Right lobe of liver (tissue), 4 donors: Measurements from ENCODE around the gene SCAMP3.

Source experiments
- POLR2A ChIP-seq: fragments of 450-650 bp; IDR thresholded peaks from one replicate; pipeline ENCODE4 v1.6.1; 2017; ENCODE audit warnings: antibody characterized with exemption, mild to moderate bottlenecking
- TF ChIP-seq, protein P1 (sequence below), 4 donors: fragments of 200-600 bp in 3 of 4; fragments of 450-650 bp in 1 of 4; IDR thresholded peaks; one replicate each; pipeline versions ENCODE4 v1.5.1 to v1.8.0; 2016 to 2022; ENCODE audit warnings: antibody characterized with exemption in 4 of 4, mild to moderate bottlenecking in 2 of 4
- donor health status: DM: no; HTN: no; CAD: no.
- donor health status: DM: no; HTN: no; CAD: no.
- donor health status: DM: no; HTN: yes; CAD: no.

DNA sequence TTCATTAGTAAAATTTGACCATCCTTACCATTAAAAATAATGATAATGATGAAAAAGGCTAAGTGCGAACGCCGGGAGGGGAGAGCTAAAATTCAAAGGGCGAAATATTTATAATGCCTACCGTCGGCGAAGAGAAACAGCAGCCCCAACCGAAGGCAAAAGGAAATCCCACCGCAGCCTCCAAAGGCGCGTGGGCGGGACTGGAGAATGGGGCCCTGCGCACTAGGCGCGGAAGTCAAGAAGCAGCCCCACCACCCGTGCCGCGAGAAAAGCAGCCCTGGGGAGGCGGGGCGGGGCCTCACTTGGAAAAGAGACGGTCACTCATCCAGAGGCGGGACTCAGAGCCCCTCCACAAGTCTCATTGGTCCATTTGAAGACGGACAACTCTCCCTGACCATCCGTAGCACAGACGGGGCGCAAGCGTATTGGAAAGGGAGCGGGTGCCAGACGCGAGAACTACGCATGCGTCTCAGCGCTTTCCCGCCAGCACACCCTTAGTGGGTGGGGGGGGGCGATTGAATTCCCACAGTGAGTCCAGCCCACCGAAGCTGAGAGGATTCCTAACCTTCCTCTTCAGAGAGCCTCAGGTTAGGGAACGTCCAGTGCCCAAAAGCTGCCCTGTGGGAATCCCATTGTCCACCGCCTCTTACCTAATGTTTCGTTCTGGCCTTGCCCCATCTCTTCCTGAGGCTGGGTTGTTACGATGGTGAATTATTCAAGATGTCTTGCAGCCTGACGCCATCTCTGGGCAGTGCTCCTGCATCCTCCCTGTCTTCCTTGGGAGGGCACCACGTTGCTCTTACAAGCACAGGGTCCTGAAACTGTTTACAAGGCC is 34.7 kb downstream of the SCAMP3 start:
- peak; percentile 74 for TF ChIP-seq POLR2A
- TF ChIP-seq, protein P1, sequence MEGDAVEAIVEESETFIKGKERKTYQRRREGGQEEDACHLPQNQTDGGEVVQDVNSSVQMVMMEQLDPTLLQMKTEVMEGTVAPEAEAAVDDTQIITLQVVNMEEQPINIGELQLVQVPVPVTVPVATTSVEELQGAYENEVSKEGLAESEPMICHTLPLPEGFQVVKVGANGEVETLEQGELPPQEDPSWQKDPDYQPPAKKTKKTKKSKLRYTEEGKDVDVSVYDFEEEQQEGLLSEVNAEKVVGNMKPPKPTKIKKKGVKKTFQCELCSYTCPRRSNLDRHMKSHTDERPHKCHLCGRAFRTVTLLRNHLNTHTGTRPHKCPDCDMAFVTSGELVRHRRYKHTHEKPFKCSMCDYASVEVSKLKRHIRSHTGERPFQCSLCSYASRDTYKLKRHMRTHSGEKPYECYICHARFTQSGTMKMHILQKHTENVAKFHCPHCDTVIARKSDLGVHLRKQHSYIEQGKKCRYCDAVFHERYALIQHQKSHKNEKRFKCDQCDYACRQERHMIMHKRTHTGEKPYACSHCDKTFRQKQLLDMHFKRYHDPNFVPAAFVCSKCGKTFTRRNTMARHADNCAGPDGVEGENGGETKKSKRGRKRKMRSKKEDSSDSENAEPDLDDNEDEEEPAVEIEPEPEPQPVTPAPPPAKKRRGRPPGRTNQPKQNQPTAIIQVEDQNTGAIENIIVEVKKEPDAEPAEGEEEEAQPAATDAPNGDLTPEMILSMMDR (IDR thresholded peaks at IDR 0.05), result no peak
